ENCODE measurements around the gene DLGAP1.

The DLGAP1 gene

DNA sequence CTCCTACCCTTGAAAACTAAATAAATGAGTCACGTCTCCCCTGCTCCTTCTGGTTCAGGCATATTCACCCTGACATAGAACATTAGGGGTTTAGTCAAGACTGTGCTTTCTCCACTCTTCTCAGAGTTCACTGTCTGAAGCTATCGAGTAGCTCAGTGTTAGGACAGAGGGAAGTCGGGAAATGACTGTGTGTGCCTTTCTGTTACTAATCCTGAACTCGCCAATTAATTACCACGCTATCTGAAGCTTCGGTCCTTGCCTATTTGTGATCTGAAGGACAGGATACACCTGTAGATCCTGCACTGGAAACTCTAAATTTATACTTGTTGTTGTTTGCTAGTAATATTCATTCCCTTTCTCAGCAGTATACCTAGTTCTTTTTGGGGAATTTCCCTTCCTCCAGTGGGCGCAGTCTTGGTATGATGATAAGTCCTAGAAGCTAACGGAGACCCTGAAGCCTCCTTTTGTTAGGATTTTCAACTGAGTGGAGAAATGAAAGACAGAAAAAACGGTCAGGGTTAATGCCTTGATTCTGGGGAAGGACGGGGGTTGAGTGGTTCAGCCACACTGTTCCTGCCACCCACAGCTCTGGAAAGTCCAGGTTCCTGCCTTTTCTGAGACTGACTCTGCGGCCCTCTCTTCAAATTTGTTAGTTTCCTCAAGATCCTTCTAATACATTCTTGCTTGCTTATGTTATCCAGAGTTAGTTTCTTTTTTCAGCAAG is 218.0 kb downstream of the DLGAP1 start:
- DNase-seq, result no peak

DNA sequence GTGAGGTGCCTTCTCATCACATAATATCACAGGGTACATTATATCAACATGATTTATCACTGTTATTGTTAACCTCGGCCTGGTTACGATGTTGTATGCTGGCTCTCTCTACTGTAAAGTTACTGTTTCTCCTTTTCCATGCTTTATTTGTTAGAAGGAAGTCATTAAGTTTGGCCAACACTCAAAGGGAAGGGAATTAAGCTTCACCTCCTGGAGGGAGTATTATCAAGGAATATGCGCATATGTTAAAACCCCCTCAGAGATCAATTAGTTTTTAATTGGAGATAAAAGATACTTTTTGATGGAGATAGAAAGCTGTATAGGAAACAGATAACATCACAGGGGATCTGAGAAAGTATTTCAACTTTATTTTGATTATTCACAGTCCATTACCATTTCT is 221.6 kb downstream of the DLGAP1 start:
- DNase-seq, result no peak

DNA sequence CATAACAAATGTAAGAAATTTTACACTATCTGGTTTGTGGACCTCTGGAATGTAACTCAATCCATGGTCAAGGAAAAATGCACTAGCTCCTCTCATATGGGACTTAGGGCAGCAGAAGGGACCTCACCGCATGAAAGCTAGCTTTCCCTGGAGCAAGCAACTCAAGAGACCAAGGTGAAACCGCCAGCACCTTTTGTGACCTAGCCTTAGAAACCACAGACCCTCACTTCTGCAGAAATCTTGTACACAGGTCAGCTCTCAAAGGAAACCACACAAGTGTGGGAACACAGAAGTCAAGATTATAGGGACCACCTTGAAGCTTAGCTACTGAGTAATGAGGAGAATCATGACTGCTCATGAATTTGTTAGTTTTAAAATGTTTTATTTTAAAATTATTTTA is 222.5 kb downstream of the DLGAP1 start:
- DNase-seq, result no peak

DNA sequence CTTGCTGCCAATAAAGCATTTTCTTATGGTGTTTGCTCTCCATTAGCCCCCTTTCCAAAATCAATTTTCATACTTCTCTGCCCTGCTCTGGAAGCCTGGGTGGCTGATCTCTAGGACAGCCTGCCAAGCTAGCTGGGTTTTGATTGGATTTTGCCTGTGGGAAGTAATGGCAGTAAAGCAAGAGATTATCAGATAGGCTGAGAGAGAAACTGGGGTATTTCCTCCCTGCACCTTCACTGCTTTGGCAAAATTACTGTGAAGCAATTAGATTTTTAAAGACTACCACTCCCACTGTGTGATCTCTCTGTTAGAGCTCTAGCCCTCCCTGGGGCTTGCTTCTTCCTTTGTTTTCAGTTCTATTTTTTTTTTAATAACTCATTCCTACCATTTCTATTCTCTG is 223.8 kb downstream of the DLGAP1 start:
- no peak for DNase-seq

DNA sequence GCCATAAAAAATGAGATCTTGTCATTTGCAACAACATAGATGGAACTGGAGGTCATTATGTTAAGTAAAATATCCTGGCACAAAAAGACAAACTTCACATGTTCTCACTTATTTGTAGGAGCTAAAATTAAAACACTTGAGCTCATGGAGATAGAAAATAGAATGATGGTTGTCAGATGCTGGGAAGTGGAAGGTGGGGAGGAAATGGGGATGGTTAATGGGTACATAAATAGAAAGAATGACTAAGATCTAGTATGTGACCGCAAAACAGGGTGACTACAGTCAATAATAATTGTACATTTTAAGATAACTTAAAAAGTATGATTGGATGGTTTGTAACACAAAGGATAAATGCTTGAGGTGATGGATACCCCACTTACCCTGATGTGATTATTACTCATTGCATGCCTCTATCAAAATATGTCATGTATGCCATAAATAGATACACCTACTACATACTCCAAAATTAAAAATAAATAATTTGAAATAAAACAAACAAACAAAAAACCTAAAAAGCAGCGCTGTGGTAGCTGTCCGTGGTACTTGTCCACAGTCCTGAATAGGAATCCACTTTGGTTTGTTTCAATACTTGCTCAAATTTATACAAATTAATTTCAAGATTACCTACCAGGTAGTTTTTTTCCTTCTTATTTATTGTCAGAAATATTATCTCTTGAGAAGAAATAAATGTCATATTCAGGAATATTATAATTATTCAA is 224.5 kb downstream of the DLGAP1 start:
- no peak for DNase-seq

DNA sequence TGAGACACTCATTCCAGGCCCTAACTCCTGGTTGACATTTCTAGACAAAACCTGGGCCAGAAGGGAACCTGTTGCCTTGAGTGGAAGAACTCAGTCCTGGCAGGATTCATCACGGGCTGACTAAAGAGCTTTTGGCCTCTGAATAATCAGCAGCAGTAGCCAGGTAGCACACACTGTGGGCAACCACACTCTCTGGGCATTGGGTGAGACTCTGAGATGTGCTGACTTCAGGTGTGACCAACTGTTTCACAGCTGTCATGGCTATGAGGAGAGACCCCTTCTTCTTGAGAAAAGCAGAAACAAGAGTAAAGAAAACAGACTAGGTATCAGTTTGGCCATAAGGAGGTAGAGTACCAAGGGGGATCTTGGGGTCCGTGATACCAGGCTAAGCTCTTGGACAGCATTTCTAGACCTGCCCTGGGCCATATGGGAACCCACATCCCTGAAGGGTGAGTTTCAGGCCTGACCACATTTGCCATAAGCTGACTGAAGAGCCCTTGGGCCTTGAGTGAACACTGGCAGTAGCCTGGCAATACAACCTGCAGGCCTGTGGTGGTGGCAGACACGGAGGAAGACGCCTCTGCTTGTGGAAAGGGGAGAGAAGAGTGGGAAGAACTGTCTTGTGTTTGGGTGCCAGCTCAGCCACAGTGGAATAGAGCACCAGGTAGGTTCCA is 230.9 kb downstream of the DLGAP1 start:
- no peak for DNase-seq

DNA sequence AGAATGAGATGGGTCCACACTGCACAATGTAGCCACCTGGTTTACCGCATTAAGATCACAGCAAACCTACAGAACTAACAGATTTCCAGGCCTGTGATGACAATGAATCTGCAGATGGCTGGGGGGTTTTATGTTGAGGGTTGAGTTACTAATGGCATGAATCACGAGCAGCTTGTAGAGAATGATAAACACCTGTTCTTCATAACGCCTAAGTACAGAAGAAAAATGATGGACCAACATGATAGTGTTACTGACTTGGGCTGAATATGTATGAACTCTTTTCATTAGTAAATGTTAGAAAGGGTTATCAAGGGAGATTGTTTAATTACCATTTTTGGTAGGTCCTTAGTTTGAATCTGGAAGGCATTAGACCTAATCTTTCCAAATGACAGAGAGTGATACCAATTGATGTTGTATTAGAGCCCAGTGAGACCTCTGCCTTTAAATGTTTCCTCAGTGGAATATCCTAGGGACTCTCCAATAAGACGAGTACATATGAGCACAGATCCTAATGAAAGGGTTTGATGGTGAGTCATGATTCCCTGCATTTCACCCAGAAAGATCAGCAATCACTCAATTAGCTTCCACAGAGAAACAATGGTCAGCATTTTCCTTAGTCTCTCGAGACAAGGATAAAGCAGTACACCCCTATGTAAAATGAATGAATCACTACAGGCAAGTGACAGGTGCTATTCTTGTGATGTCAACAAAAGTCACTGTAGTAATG is 243.8 kb downstream of the DLGAP1 start:
- no peak for DNase-seq

DNA sequence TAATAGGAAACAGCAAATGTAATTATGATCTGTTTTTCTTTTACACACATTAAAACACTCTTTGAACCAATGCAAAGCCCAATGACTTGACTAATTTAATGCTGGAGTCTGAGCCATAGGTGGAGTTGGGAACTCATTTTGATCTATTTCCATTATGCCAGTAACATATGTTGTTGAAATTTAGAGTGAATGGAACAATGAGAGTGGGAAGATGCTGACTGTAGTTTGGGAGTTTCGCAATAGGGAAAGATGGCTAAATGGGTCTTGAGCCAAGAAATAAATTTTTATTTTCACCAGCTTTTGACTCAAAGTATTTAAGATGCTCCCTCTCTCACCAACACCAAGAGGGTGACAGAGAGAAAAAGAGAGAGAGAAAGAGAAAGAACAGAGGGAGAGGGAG is 246.7 kb downstream of the DLGAP1 start:
- DNase-seq, result no peak

DNA sequence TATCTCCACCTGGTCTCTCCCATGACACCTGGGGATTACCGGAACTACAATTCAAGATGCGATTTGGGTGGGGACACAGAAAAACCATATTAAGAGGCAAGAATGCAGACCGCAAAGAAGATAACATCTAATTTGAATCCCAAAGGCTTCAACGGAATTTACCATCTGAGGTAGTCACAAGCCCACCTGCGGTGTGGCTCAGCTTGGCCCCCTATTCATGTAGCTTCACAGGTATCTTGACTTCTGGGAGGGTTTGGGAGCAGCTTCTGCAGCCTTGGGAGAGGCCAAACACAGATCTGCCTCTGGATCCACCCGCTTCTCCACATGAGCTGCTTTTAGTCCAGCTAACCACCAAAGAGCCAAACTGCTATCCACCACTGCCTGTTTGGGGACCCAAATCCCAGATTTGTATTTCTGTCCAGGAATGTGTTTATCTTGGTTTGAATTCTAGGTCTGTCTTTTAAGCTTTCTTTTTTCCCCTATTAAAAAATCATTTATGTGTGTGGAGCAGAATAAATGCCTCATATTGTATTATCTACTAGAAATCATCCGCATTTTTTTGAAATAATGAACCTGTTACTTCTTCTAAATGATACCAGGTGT is 247.6 kb downstream of the DLGAP1 start:
- no peak for DNase-seq

DNA sequence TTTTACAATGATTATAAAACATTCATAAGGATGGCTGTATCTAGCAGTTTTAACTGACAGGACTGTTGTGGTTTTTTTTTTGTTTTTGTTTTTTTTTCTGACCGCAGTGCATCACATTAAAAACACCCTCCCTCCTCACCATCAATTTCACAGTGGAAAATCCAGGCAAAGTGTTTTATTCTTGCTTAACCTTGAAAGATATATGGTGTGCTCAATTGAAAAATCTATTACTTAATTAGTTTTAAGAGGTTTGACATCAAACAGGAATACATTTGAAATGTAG is 250.7 kb downstream of the DLGAP1 start:
- no peak for DNase-seq

DNA sequence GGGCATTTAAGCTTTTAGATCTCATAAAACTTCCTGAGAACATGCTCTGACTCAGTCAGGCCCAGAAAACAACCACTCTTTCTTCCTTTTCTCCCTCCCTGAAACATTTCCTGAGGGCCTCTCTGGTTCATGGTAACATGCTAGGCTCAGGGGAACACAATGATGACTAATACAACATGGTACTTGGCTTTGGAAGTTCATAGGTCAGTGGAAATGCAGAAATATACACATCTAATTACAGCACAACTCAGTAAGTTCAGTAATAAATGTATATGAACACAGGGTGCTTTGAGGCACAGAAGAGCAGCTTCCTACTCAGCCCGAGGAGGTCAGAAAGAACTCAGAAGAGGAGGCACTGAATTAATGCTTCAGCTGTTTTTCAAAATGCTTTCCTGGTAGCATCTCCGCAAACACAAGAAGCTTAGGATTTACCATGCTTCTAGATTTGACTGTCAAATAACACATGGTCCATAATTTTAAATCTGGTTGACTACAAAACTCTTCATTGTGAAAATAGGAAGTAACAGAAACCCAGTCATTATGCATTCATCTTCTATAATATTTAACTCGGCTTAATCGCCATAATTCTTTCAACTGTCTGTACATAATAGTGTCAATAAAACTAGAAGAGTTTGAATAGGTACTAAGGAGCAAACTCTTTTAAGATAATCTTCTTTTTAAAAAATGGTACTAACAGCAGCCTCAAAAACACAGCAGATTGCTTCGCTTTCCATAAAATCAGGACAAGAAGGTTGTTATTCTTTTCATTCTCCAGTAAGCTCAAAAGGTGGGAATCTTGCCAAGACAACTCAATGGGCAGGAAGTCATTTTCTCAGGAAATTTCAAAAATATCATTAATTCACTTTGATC is 251.3 kb downstream of the DLGAP1 start:
- DNase-seq, result no peak

DNA sequence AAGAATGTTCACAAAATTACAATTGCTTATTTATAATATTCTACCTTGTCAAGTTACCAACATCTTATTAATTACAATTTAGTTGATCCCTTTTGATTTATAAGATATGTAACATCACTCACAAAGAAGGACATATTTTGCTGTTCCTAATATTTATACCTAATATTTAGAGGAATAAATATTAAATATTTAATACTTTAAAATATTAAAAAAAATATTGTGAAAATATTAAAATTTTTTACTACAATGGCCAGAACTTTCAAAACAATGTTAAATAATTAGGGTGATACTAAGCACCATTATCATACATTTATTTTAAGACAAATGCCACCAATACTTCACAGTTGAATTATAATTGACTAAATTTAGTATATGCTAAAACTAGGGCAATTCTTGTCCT is 254.7 kb downstream of the DLGAP1 start:
- no peak for DNase-seq

DNA sequence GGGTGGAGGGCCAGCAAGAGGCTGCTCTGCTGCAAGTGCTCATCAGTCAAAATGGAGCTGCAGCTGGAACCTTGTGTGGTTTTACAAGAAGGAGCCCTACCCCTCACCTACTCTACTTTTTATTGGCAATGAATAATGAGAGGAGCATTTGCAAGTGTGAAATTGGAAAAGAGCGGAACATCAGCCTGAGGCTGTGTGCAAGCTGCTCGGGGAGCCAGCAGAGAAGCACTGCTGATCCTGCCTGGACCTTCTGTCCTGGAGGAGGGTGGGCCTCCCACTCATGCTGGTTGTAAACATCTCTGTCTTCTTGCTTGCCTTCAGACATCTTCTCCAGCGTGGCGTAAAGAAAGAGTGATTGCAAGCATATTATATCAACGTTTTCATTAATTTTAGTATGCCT is 256.2 kb downstream of the DLGAP1 start:
- DNase-seq, result no peak

DNA sequence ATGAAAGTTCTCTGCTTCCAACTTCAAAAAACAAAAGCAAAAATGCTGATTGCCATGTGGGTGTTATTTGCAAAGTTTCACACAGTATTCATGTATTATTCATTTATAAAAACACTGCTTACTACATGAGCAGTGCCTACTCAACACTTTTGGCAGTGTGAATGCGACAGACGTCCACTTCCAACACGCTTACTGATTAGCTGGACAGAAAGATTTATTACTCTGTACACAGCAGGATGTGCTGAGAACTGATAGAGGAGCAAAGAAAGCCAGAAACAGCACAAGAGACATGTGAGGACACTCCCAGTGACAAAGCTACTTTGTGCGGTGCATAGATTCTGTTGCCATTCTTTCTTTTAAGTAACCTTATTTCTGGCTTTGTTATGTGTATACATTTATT is 258.8 kb downstream of the DLGAP1 start:
- no peak for DNase-seq

DNA sequence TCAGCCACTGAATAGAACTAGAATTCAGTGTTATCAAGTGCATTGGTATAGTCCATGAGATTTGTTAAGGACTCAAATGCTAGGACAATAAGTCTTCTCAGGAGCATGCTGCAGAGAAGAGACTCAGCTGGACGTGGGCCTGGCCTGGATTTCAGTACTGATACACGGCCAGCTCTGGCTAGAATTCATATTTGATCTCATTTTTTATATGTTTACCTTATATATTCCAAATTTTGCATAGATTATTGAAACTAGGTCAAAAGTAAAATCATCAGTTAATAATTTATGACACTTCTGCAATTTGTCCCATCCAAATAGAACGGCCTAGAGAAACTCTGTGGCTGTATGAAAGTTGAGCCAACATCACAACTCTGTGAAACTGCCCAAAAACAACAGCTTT is 262.0 kb downstream of the DLGAP1 start:
- no peak for DNase-seq

DNA sequence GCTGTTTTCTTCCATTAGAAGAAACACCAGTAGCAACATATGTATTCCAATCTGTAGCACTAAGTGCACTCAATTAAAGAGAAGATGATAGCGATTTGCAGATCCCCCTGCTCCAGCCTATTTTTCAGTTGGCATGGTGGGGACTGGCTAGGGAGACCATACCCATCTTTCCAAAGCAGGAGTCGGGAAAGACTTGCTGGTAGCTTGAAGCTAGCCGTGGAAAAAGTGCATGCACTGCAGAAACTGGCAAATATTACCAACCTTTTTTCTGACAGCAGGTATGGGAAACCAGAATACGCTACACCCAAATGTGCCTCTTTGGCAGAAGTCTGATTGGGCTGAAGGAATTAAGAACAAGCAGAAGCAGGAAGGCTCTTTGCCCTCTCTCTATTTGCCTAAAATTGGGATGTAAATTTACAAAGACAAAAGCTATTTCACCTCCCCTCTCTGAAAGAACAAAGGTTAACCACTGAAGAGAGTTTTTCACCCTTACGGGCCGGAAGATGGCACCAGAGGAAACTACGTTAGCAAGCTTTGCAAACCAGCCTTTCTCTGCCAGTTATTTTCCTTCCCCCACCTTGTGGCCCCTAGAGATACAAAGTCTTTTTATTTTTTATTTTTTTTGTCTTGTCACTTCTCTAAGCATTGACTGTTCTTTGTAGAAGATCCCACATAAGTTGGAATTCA is 273.1 kb downstream of the DLGAP1 start:
- no peak for DNase-seq

DNA sequence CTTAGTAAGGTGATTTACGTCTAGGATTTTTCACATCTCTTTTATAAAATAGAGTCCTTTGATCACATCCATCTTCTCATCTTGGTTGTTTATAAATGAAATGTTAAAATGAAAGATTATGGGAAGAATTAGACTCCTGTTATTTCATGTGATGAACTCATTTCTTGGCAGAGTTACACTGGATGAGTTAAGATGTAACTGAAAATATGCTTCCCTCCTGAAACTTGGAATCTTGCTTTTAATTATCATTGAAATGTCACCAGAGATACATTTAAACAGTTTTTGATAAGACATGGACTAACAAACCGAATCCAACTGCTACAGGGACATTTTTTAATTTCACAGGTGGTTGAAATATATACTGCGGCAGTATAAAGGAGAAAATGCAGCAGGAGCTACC is 274.0 kb downstream of the DLGAP1 start:
- DNase-seq, result no peak

DNA sequence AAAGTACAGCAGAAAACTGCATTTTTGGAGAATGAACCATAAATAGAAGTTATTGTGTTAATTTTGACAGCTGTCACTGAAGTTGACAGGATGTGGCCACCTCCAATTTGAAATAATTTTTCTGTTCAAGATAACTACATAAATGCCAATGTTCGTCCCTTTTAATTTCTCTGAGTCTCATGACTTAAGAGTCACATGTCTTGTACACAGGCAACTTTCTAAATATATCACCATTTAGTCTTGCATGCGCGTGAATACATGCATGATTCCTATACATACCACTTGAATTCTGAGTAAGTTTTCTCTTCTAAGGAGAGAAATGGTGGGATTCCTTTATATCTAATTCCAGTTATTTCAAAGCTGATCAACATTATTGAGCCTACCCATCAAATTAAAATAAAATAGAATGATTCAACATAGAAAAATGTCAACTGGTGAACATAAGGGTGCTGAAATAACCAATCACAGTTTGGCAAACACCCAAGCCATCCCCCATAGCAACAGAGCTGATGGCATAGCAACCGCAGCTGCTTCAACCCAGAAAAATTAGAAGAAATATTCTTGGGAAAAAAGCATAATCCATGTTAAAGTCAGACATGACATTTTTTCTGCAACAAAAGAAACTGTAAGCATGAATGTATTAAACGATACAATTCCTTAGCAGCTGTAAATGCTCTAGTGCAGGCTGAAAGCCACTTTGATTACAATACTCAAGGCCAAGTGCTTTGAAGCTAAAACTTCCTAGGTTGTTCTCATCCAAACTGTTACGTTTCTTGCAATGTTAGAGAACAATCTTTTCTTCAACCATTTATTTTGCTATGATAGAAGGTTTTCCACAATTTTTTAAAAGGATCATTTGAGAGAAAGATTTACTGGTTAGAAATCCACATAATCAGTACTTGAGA is 282.7 kb downstream of the DLGAP1 start:
- no peak for DNase-seq

DNA sequence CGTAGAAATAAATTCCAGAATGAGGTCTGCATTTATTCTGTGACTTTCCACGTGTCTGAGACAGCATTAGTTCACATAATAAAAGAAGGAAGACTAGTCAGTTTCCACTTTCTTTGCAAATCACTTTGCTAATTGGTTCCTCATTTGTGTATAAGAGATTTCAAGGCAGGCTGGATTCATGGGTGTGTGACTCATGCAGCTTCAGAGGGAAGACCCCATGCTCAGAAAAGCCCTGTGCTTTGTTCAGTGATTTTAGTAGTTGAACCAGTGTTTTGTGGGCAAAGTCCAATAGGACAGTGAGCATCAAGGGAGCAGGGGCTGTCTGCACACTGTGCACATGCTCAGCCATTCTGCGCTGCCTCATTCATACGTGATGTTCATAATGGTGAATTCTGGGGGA is 297.8 kb downstream of the DLGAP1 start:
- no peak for DNase-seq

DNA sequence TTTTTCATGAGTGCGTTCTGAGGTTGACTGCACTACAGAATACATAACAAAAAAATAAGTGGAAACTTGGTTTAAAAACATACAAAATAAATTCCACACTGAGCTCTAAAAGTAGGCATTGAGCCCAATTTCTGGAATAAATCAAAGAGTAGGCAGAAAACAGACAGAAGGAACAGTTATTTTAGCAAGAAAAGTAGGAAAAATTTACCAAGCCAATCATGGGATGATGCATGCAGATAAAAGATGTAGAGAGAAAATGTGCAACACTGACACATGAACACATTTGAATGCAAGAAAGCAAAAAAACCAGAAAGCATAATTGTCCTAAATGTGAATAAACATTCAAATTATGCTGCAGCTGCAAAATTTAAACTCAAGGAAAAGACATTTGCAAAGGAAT is 308.3 kb downstream of the DLGAP1 start:
- DNase-seq, result no peak

All from suppressor macrophage (primary cell).